ENCODE data around the gene KCNQ2.

- no peak for TF ChIP-seq CTCF (IDR thresholded peaks at IDR 0.05; ENCODE audit: insufficient read depth, low read depth, low read length)
- no peak for TF ChIP-seq EZH2 (IDR thresholded peaks at IDR 0.05; ENCODE audit: insufficient read depth, low read length)
Observed at GRCh38 chr20:63429992-63430391, 42.5 kb downstream of the KCNQ2 start.
